ENCODE measurements around the gene MYCL. TPM values are rescaled to one million over a fixed set of nuclear protein-coding genes. Genes with fewer than 3 reads are reported as not detected.

MYCL gene
- total and polyA plus RNA-seq, 2 of the 4 experiments (the other 2 are of a cell fraction): 0.72 to 0.87 TPM

- intact Hi-C loops (cut with micrococcal nuclease): no loop called here
- Histone ChIP-seq H2BK15ac (ENCODE audit: low read depth, low read length) (no peak overlapping the region), H3K18ac (ENCODE audit: low read depth, low read length) (no peak overlapping the region), H2AK5ac (ENCODE audit: low read depth, low read length) (no peak overlapping the region), H3K4ac (ENCODE audit: low read depth, low read length) (no peak overlapping the region), H4K5ac (ENCODE audit: low read depth, low read length) (no peak overlapping the region), H3K9ac (ENCODE audit: low read depth, low read length) (no peak overlapping the region), H3K23ac (ENCODE audit: low read depth, low read length) (no peak overlapping the region), H3K14ac (replicated peaks; ENCODE audit: low read depth, low read length) (no peak overlapping the region), H3K4me1 (ENCODE audit: control insufficient read depth, insufficient read depth, low read length) (no peaks in the 10 kb centered on the region), H4K20me1 (ENCODE audit: insufficient read depth, low read length) (peaks cover 36% of the 10 kb centered on the region), H3K56ac (ENCODE audit: extremely low read depth, insufficient read depth, low read length) (no peak overlapping the region), H2BK120ac (ENCODE audit: low read depth, low read length) (no peak overlapping the region), H2BK5ac (ENCODE audit: low read depth, low read length, poor library complexity, severe bottlenecking) (no peak overlapping the region), H3K36me3 (ENCODE audit: control insufficient read depth, insufficient read depth, low read length) (no peaks in the 10 kb centered on the region; the same call in 1 of the 2 replicates), H3K79me1 (ENCODE audit: low read depth in 1 of 2, low read length in 2 of 2) (peaks cover 33 to 48% of the 10 kb centered on the region in 2 experiments), H3K27me3 (ENCODE audit: control insufficient read depth, insufficient read depth, low read length) (no peaks in the 10 kb centered on the region), H3K27ac (ENCODE audit: insufficient read depth, low read length) (no peak overlapping the region), H2AFZ (replicated peaks; ENCODE audit: low read length, poor library complexity) (no peak overlapping the region), H3K9me1 (ENCODE audit: insufficient read depth, low read length) (peaks cover 8% of the 10 kb centered on the region; the same call in 1 of the 2 replicates), H3K4me2 (ENCODE audit: low read depth, low read length) (no peak overlapping the region), H2BK20ac (ENCODE audit: low read depth, low read length) (no peak overlapping the region), H4K91ac (ENCODE audit: insufficient read depth, low read depth, low read length) (no peak overlapping the region), H3K9me3 (ENCODE audit: control insufficient read depth, insufficient read depth, low read length) (no peaks in the 10 kb centered on the region), H2AK9ac (replicated peaks; ENCODE audit: low read depth, low read length, poor library complexity) (no peak overlapping the region), H4K8ac (ENCODE audit: low read depth in 2 of 2, low read length in 2 of 2) (no peak overlapping the region), H3K4me3 (ENCODE audit: insufficient read depth, low read depth, low read length) (no peak overlapping the region)
- POLR2A ChIA-PET (ENCODE audit: unreplicated experiment): no interaction called here
- no TSS peak for BruUV-seq (replicated peaks)
- WGBS, 2 experiments (ENCODE audit: extremely low coverage in 2 of 2, insufficient read length in 1 of 2): no CpG with 5 or more reads among the region's 7 CpGs
- TF ChIP-seq CTCF (conservative IDR thresholded peaks at IDR 0.05; ENCODE audit: low read depth, low read length): no peak
- TF ChIP-seq SMC3 (IDR thresholded peaks at IDR 0.05; ENCODE audit: low read depth, low read length): no peak
- TF ChIP-seq MAFK (IDR thresholded peaks at IDR 0.05; ENCODE audit: low read depth, low read length): no peak
- TF ChIP-seq, protein P1, sequence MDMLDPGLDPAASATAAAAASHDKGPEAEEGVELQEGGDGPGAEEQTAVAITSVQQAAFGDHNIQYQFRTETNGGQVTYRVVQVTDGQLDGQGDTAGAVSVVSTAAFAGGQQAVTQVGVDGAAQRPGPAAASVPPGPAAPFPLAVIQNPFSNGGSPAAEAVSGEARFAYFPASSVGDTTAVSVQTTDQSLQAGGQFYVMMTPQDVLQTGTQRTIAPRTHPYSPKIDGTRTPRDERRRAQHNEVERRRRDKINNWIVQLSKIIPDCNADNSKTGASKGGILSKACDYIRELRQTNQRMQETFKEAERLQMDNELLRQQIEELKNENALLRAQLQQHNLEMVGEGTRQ (IDR thresholded peaks at IDR 0.05; ENCODE audit: low read depth, low read length): no peak
- no peak for TF ChIP-seq CEBPB (IDR thresholded peaks at IDR 0.05; ENCODE audit: low read depth, low read length)
- no peak for TF ChIP-seq POLR2A (IDR thresholded peaks at IDR 0.05; ENCODE audit: low read depth, low read length)
- no peak for TF ChIP-seq NFE2L2 (IDR thresholded peaks at IDR 0.05; ENCODE audit: low read depth, low read length)
- no peak for TF ChIP-seq ELK1 (IDR thresholded peaks at IDR 0.05; ENCODE audit: borderline replicate concordance, low read depth, low read length)
- TF ChIP-seq BHLHE40 (IDR thresholded peaks at IDR 0.05; ENCODE audit: low read depth, low read length): no peak
- TF ChIP-seq MAZ (IDR thresholded peaks at IDR 0.05; ENCODE audit: borderline replicate concordance, low read depth, low read length): no peak
- TF ChIP-seq RCOR1 (IDR thresholded peaks at IDR 0.05; ENCODE audit: insufficient replicate concordance, low read length): no peak
- dilution Hi-C loops (cut with HindIII; ENCODE audit: low sequenced_read_pairs, unreplicated experiment): no loop called here
- no peak for ATAC-seq (ENCODE audit: low read depth)
- in situ Hi-C loops (cut with MboI; ENCODE audit: low sequenced_read_pairs): no loop called here
- CTCF ChIA-PET: no interaction called here
- no peak for DNase-seq
Observed at GRCh38 chr1:39861003-39861402, 40.7 kb downstream of the MYCL start.

All from IMR-90 (cell line).